ENCODE results near the gene TSSK1B.

Gene TSSK1B

DNA sequence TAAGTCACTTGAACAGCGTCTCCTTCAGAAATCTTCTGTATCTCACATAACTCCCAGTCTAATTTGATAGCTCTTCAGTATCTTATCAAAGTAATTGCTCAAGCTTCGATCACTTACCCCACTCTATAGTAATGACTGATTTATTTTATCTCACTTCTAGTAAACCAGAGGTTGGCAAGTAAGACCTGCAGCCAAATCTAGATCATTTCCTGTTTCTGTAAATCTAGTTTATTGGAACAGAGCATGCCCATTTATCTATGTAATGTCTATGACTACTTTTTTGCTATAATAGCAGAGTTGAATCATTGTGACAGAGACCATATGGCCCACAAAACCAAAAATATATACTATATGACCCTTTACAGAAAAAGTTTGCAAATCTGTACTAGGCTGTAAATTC lies 40.1 kb downstream of the TSSK1B start:
- no peak overlapping the region for H2BK120ac ChIP-seq (ENCODE audit: low read depth, low read length)
- no peaks in the 10 kb centered on the region for H3K79me1 ChIP-seq (replicated peaks; ENCODE audit: low read length, poor library complexity, severe bottlenecking)
- no peaks in the 10 kb centered on the region for H3K9me3 ChIP-seq (ENCODE audit: control insufficient read depth, low read length)
- H2BK15ac ChIP-seq (ENCODE audit: low read depth, poor library complexity, severe bottlenecking), result no peak overlapping the region
- WGBS, result 93% methylated on average over 1 of the region's 2 CpGs
- no peaks in the 10 kb centered on the region for H3K4me1 ChIP-seq (ENCODE audit: control insufficient read depth, insufficient read depth, low read depth, low read length)
- no peak overlapping the region for H3K18ac ChIP-seq (ENCODE audit: low read depth in 1 of 2, low read length in 2 of 2)
- DNase-seq, result no peak
- H3K4me3 ChIP-seq (ENCODE audit: insufficient read depth in 1 of 2, low read depth in 1 of 2, low read length in 2 of 2), result no peak overlapping the region
- no peaks in the 10 kb centered on the region for H3K27me3 ChIP-seq (ENCODE audit: control insufficient read depth in 1 of 2, insufficient read depth in 1 of 2, low read length in 2 of 2)
- no peak overlapping the region for H3K23ac ChIP-seq (ENCODE audit: low read length in 2 of 2)
- no peak overlapping the region for H3K14ac ChIP-seq (ENCODE audit: low read length in 2 of 2)
- no peak overlapping the region for H3K4me2 ChIP-seq (ENCODE audit: low read length, poor library complexity, severe bottlenecking)
- H3K4ac ChIP-seq (ENCODE audit: low read depth in 1 of 2, low read length in 2 of 2), result no peak overlapping the region
- H3K36me3 ChIP-seq (ENCODE audit: control insufficient read depth in 1 of 2, insufficient read depth in 2 of 2, low read depth in 1 of 2, low read length in 2 of 2), result no peaks in the 10 kb centered on the region
- no peak overlapping the region for H2AK5ac ChIP-seq (ENCODE audit: low read length, severe bottlenecking)
- no peak overlapping the region for H2BK5ac ChIP-seq (ENCODE audit: low read depth, low read length, poor library complexity, severe bottlenecking)
- H3K9ac ChIP-seq (ENCODE audit: low read length), result no peak overlapping the region
- no peak overlapping the region for H4K91ac ChIP-seq (ENCODE audit: low read length)
- H2BK12ac ChIP-seq (ENCODE audit: low read length in 2 of 2), result no peak overlapping the region
- H2AFZ ChIP-seq (ENCODE audit: low read depth, low read length), result no peak overlapping the region
- H3K27ac ChIP-seq (ENCODE audit: low read length, poor library complexity, severe bottlenecking), result no peak overlapping the region
- no peak overlapping the region for H4K8ac ChIP-seq (ENCODE audit: low read length)

DNA sequence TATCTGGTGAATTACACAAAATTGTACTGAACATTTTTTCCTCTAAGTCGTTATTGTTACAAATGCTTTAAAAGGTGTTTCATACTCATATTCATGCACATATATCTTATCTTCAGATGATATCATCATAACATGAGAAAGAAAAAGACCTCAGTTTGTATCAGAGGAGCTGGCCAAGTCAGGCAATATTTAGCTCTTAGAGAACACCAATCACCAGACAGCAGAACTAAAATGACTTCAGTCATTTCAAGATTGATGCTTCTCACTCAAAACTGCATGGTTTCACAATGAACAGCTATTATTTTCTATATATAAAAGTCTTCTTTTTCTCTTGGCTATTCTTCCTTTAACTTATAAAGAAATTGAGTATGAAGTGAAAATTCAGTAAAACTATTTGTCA lies 44.6 kb downstream of the TSSK1B start:
- Histone ChIP-seq H3K14ac (ENCODE audit: low read length in 2 of 2) (no peak overlapping the region), H3K23ac (ENCODE audit: low read length in 2 of 2) (no peak overlapping the region), H3K9ac (ENCODE audit: low read length) (no peak overlapping the region), H2AK5ac (ENCODE audit: low read length, severe bottlenecking) (no peak overlapping the region), H3K4me2 (ENCODE audit: low read length, poor library complexity, severe bottlenecking) (no peak overlapping the region), H3K4ac (ENCODE audit: low read depth in 1 of 2, low read length in 2 of 2) (no peak overlapping the region), H2BK12ac (ENCODE audit: low read length in 2 of 2) (no peak overlapping the region), H2AFZ (ENCODE audit: low read depth, low read length) (no peak overlapping the region), H2BK120ac (ENCODE audit: low read depth, low read length) (no peak overlapping the region), H3K4me1 (ENCODE audit: control insufficient read depth, insufficient read depth, low read depth, low read length) (no peaks in the 10 kb centered on the region), H3K4me3 (ENCODE audit: insufficient read depth in 1 of 2, low read depth in 1 of 2, low read length in 2 of 2) (no peak overlapping the region), H3K27me3 (ENCODE audit: control insufficient read depth in 1 of 2, insufficient read depth in 1 of 2, low read length in 2 of 2) (no peaks in the 10 kb centered on the region), H4K91ac (ENCODE audit: low read length) (no peak overlapping the region), H4K8ac (ENCODE audit: low read length) (no peak overlapping the region), H3K27ac (ENCODE audit: low read length, poor library complexity, severe bottlenecking) (no peak overlapping the region), H3K9me3 (ENCODE audit: control insufficient read depth, low read length) (no peaks in the 10 kb centered on the region), H2BK5ac (ENCODE audit: low read depth, low read length, poor library complexity, severe bottlenecking) (no peak overlapping the region), H3K79me1 (replicated peaks; ENCODE audit: low read length, poor library complexity, severe bottlenecking) (no peaks in the 10 kb centered on the region), H3K18ac (ENCODE audit: low read depth in 1 of 2, low read length in 2 of 2) (no peak overlapping the region), H2BK15ac (ENCODE audit: low read depth, poor library complexity, severe bottlenecking) (no peak overlapping the region), H3K36me3 (ENCODE audit: control insufficient read depth in 1 of 2, insufficient read depth in 2 of 2, low read depth in 1 of 2, low read length in 2 of 2) (no peaks in the 10 kb centered on the region)
- WGBS, result no CpG with 5 or more reads among the region's 1 CpG
- no peak for DNase-seq

DNA sequence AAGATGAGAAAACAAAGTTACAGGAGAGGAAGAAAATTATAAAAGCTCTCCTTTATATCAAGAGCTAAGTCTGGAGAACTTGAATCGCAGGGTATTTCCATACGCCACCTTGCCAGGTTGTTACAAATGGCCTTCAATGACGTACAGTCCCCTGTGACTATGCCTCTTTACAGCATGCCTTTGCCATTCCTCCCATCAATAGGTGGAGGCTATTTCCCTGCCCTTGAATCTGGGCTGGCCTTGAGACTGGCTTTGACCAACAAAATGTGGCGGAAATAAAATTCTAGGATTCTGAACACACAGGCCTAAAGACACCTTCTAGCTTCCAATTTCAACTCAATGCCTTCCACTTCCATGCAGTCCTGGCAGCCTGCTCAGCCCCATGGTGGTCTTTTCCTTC lies 45.7 kb downstream of the TSSK1B start:
- Histone ChIP-seq H3K23ac (ENCODE audit: low read length in 2 of 2) (no peak overlapping the region), H3K9ac (ENCODE audit: low read length) (no peak overlapping the region), H3K4me1 (ENCODE audit: control insufficient read depth, insufficient read depth, low read depth, low read length) (no peaks in the 10 kb centered on the region), H3K14ac (ENCODE audit: low read length in 2 of 2) (no peak overlapping the region), H3K4ac (ENCODE audit: low read depth in 1 of 2, low read length in 2 of 2) (no peak overlapping the region), H3K9me3 (ENCODE audit: control insufficient read depth, low read length) (no peaks in the 10 kb centered on the region), H3K4me2 (ENCODE audit: low read length, poor library complexity, severe bottlenecking) (no peak overlapping the region), H2BK120ac (ENCODE audit: low read depth, low read length) (no peak overlapping the region), H2BK5ac (ENCODE audit: low read depth, low read length, poor library complexity, severe bottlenecking) (no peak overlapping the region), H3K36me3 (ENCODE audit: control insufficient read depth in 1 of 2, insufficient read depth in 2 of 2, low read depth in 1 of 2, low read length in 2 of 2) (no peaks in the 10 kb centered on the region), H2AFZ (ENCODE audit: low read depth, low read length) (no peak overlapping the region), H3K27me3 (ENCODE audit: control insufficient read depth in 1 of 2, insufficient read depth in 1 of 2, low read length in 2 of 2) (no peaks in the 10 kb centered on the region), H3K79me1 (replicated peaks; ENCODE audit: low read length, poor library complexity, severe bottlenecking) (no peaks in the 10 kb centered on the region), H2AK5ac (ENCODE audit: low read length, severe bottlenecking) (no peak overlapping the region), H4K91ac (ENCODE audit: low read length) (no peak overlapping the region), H3K27ac (ENCODE audit: low read length, poor library complexity, severe bottlenecking) (no peak overlapping the region), H4K8ac (ENCODE audit: low read length) (no peak overlapping the region), H2BK12ac (ENCODE audit: low read length in 2 of 2) (no peak overlapping the region), H3K18ac (ENCODE audit: low read depth in 1 of 2, low read length in 2 of 2) (no peak overlapping the region), H3K4me3 (ENCODE audit: insufficient read depth in 1 of 2, low read depth in 1 of 2, low read length in 2 of 2) (no peak overlapping the region), H2BK15ac (ENCODE audit: low read depth, poor library complexity, severe bottlenecking) (no peak overlapping the region)
- DNase-seq, result no peak
- WGBS, result 97% methylated on average over 4 of the region's 4 CpGs

DNA sequence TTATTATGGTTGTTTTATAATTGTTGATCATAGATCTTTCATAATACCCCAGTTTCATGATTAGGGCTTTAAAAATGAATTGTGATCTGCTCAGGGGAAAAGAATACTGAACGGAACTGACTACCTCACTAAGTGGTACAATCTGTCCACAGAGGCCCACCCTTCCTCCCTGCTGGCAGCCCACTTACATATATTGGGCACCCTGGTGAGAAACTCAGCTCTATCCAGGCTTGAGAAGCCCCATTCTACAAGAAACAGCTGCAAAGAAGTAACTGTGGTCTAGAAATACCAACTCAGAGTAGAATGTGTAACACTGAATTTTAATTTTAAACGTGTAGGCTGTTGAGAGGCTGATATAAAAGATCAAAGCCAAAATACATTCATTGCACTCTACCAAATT lies 46.9 kb downstream of the TSSK1B start:
- Histone ChIP-seq H3K27me3 (ENCODE audit: control insufficient read depth in 1 of 2, insufficient read depth in 1 of 2, low read length in 2 of 2) (no peaks in the 10 kb centered on the region), H2BK15ac (ENCODE audit: low read depth, poor library complexity, severe bottlenecking) (no peak overlapping the region), H3K14ac (ENCODE audit: low read length in 2 of 2) (no peak overlapping the region), H3K9ac (ENCODE audit: low read length) (no peak overlapping the region), H2BK120ac (ENCODE audit: low read depth, low read length) (no peak overlapping the region), H3K27ac (ENCODE audit: low read length, poor library complexity, severe bottlenecking) (no peak overlapping the region), H3K4me1 (ENCODE audit: control insufficient read depth, insufficient read depth, low read depth, low read length) (no peaks in the 10 kb centered on the region), H3K9me3 (ENCODE audit: control insufficient read depth, low read length) (no peaks in the 10 kb centered on the region), H2BK5ac (ENCODE audit: low read depth, low read length, poor library complexity, severe bottlenecking) (no peak overlapping the region), H2BK12ac (ENCODE audit: low read length in 2 of 2) (no peak overlapping the region), H3K23ac (ENCODE audit: low read length in 2 of 2) (no peak overlapping the region), H3K36me3 (ENCODE audit: control insufficient read depth in 1 of 2, insufficient read depth in 2 of 2, low read depth in 1 of 2, low read length in 2 of 2) (no peaks in the 10 kb centered on the region), H3K4me2 (ENCODE audit: low read length, poor library complexity, severe bottlenecking) (no peak overlapping the region), H3K4me3 (ENCODE audit: insufficient read depth in 1 of 2, low read depth in 1 of 2, low read length in 2 of 2) (no peak overlapping the region), H2AFZ (ENCODE audit: low read depth, low read length) (no peak overlapping the region), H3K79me1 (replicated peaks; ENCODE audit: low read length, poor library complexity, severe bottlenecking) (no peaks in the 10 kb centered on the region), H3K4ac (ENCODE audit: low read depth in 1 of 2, low read length in 2 of 2) (no peak overlapping the region), H3K18ac (ENCODE audit: low read depth in 1 of 2, low read length in 2 of 2) (no peak overlapping the region), H2AK5ac (ENCODE audit: low read length, severe bottlenecking) (no peak overlapping the region), H4K8ac (ENCODE audit: low read length) (no peak overlapping the region), H4K91ac (ENCODE audit: low read length) (no peak overlapping the region)
- no peak for DNase-seq
- WGBS, result 86% methylated on average over 1 of the region's 2 CpGs

All from mesenchymal stem cell (in vitro differentiated cells and primary cell).